Astrocyte (in vitro differentiated cells and primary cell): ENCODE results near the gene FZD10. TPM values are rescaled to one million over a fixed set of nuclear protein-coding genes. Genes with fewer than 3 reads are reported as not detected.

Experiments
- DNase-seq: peaks from one replicate; pipeline ENCODE4 v3.0.0-alpha.2; 2010; ENCODE audit warnings: low read depth
- FAIRE-seq: peaks from 2 replicates; lab custom pipeline; 2011; peaks lifted over from hg19 to GRCh38; lab: Jason Lieb, UNC
- H2AFZ ChIP-seq: 2 replicates; pipeline ENCODE4 v1.6.0; 2012; ENCODE audit warnings: low read depth, low read length, inconsistent platforms
- H3K27ac ChIP-seq: 2 replicates; pipeline ENCODE4 v1.5.1; 2011; ENCODE audit warnings: low read depth, low read length, inconsistent platforms
- H3K27me3 ChIP-seq: 2 replicates; pipeline ENCODE4 v1.6.0; 2011; ENCODE audit warnings: low read length, inconsistent platforms; ENCODE audit not compliant: insufficient read depth
- H3K36me3 ChIP-seq: 2 replicates; pipeline ENCODE4 v1.5.1; 2011; ENCODE audit warnings: low read length, inconsistent platforms; ENCODE audit not compliant: insufficient read depth
- H3K4me1 ChIP-seq: 2 replicates; pipeline ENCODE4 v1.5.1; 2011; ENCODE audit warnings: low read length, inconsistent platforms; ENCODE audit not compliant: insufficient read depth
- H3K4me2 ChIP-seq: 2 replicates; pipeline ENCODE4 v1.6.0; 2012; ENCODE audit warnings: low read length, inconsistent platforms
- H3K4me3 ChIP-seq: 2 replicates; pipeline ENCODE4 v1.5.1; 2011; ENCODE audit warnings: low read depth, mild to moderate bottlenecking, low read length, inconsistent platforms; ENCODE audit not compliant: insufficient read depth
- H3K79me2 ChIP-seq: 2 replicates; pipeline ENCODE4 v1.6.0; 2012; ENCODE audit warnings: mild to moderate bottlenecking, low read length, inconsistent platforms; ENCODE audit not compliant: insufficient read depth
- H3K9ac ChIP-seq: 2 replicates; pipeline ENCODE4 v1.6.0; 2012; ENCODE audit warnings: mild to moderate bottlenecking, low read length, inconsistent platforms
- H3K9me3 ChIP-seq: 2 replicates; pipeline ENCODE4 v1.5.1; 2012; ENCODE audit warnings: low read depth, mild to moderate bottlenecking, low read length, inconsistent platforms; ENCODE audit not compliant: insufficient read depth
- H4K20me1 ChIP-seq: 2 replicates; pipeline ENCODE4 v1.6.0; 2012; ENCODE audit warnings: low read length, inconsistent platforms; ENCODE audit not compliant: insufficient read depth
- H3K27ac Mint-ChIP-seq: one replicate; pipeline ENCODE4 v1.8.0; 2021; ENCODE audit warnings: mild to moderate bottlenecking, mixed read lengths; ENCODE audit not compliant: unreplicated experiment
- H3K27me3 Mint-ChIP-seq: one replicate; pipeline ENCODE4 v1.8.0; 2021; ENCODE audit warnings: low read depth, mixed read lengths; ENCODE audit not compliant: unreplicated experiment
- H3K36me3 Mint-ChIP-seq: one replicate; pipeline ENCODE4 v1.8.0; 2021; ENCODE audit warnings: low read depth, mixed read lengths; ENCODE audit not compliant: unreplicated experiment
- H3K4me1 Mint-ChIP-seq: one replicate; pipeline ENCODE4 v1.8.0; 2021; ENCODE audit warnings: low read depth, mixed read lengths; ENCODE audit not compliant: unreplicated experiment
- H3K4me3 Mint-ChIP-seq: one replicate; pipeline ENCODE4 v1.8.0; 2021; ENCODE audit warnings: mild to moderate bottlenecking, moderate library complexity, mixed read lengths; ENCODE audit not compliant: unreplicated experiment
- H3K9me3 Mint-ChIP-seq: one replicate; pipeline ENCODE4 v1.8.0; 2021; ENCODE audit warnings: mild to moderate bottlenecking, mixed read lengths; ENCODE audit not compliant: unreplicated experiment
- CTCF ChIP-seq: IDR thresholded peaks from 2 replicates; pipeline ENCODE4 v1.5.1; 2011; ENCODE audit warnings: low read depth, mild to moderate bottlenecking, inconsistent platforms, low read length, moderate library complexity; ENCODE audit not compliant: insufficient read depth
- EZH2 ChIP-seq: IDR thresholded peaks from 2 replicates; pipeline ENCODE4 v1.6.1; 2012; ENCODE audit warnings: mild to moderate bottlenecking, low read length, inconsistent platforms; ENCODE audit not compliant: insufficient read depth
- total RNA-seq: library from RNA; stranded (reverse); gene quantifications from 2 replicates; pipeline ENCODE4 v1.2.1, GENCODE V29; 2021

Gene FZD10
- total RNA-seq, 1 donor from 2014 or later: not detected

- no peak for TF ChIP-seq CTCF
- Histone ChIP-seq H3K9ac (no peak overlapping the region), H3K36me3 (no peaks in the 10 kb centered on the region), H3K79me2 (no peaks in the 10 kb centered on the region), H2AFZ (no peak overlapping the region), H3K9me3 (peaks cover 6% of the 10 kb centered on the region), H3K27ac (no peak overlapping the region), H3K4me3 (no peak overlapping the region), H3K27me3 (no peaks in the 10 kb centered on the region), H4K20me1 (no peaks in the 10 kb centered on the region), H3K4me2 (no peak overlapping the region), H3K4me1 (no peaks in the 10 kb centered on the region)
- Mint-ChIP-seq H3K9me3 (peaks cover 15% of the 10 kb centered on the region), H3K27me3 (no peaks in the 10 kb centered on the region), H3K4me1 (no peaks in the 10 kb centered on the region), H3K4me3 (no peak overlapping the region), H3K27ac (no peak overlapping the region), H3K36me3 (no peaks in the 10 kb centered on the region)
- FAIRE-seq (no peak), DNase-seq (no peak)
These were observed 42.1 kb upstream of the FZD10 start for GRCh38 chr12:130120012-130120805.

GRCh38 chr12:130121226-130122000 lies 40.9 kb upstream of the FZD10 start:
- Mint-ChIP-seq H3K27ac (no peak overlapping the region), H3K4me1 (no peaks in the 10 kb centered on the region), H3K9me3 (peaks cover 15% of the 10 kb centered on the region), H3K4me3 (no peak overlapping the region), H3K27me3 (no peaks in the 10 kb centered on the region), H3K36me3 (no peaks in the 10 kb centered on the region)
- H3K9me3 ChIP-seq: peaks cover 10% of the 10 kb centered on the region
- H4K20me1 ChIP-seq: no peaks in the 10 kb centered on the region
- H3K4me1 ChIP-seq: no peaks in the 10 kb centered on the region
- no peak overlapping the region for H2AFZ ChIP-seq
- no peaks in the 10 kb centered on the region for H3K27me3 ChIP-seq
- DNase-seq (no peak), FAIRE-seq (no peak)
- H3K27ac ChIP-seq: no peak overlapping the region
- no peak overlapping the region for H3K4me2 ChIP-seq
- no peak overlapping the region for H3K4me3 ChIP-seq
- H3K36me3 ChIP-seq: no peaks in the 10 kb centered on the region
- H3K9ac ChIP-seq: no peak overlapping the region
- TF ChIP-seq CTCF: no peak
- TF ChIP-seq EZH2: no peak
- no peaks in the 10 kb centered on the region for H3K79me2 ChIP-seq
